Activated naive CD4-positive, alpha-beta T cell treated with anti-CD3 and anti-CD28 coated beads, Interleukin-2, amount 50 U/mL, for 72 hours (primary cell): ENCODE results near the gene PAPPA2. TPM values are rescaled to one million over a fixed set of nuclear protein-coding genes. Genes with fewer than 3 reads are reported as not detected.

Experiments used
- ATAC-seq, 2 donors: fragments of 150-1000 bp; cut with Tn5 transposase; 2 replicates each; pipeline ENCODE4 v1.10.0; 2021; ENCODE audit warnings: mild to moderate bottlenecking in 2 of 2, moderate library complexity in 2 of 2
- DNase-seq, 2 donors: peaks; one replicate each; pipeline ENCODE4 v3.0.0; 2021 to 2022; ENCODE audit warnings: low spot score in 2 of 2
- H3K27ac Mint-ChIP-seq, 2 donors: one replicate each; pipeline ENCODE4 v1.8.0; 2022; ENCODE audit warnings: mild to moderate bottlenecking in 2 of 2, mixed read lengths in 2 of 2
- H3K36me3 Mint-ChIP-seq, 2 donors: one replicate each; pipeline ENCODE4 v1.8.0; 2022; ENCODE audit warnings: mixed read lengths in 2 of 2
- H3K9me3 Mint-ChIP-seq, 2 donors: one replicate each; pipeline ENCODE4 v1.8.0; 2022; ENCODE audit warnings: mixed read lengths in 2 of 2
- total RNA-seq, 2 donors: library from RNA; stranded (reverse); gene quantifications; one replicate each; pipeline ENCODE4 v1.2.3, GENCODE V29; 2022

Gene PAPPA2
- total RNA-seq, 2 donors from 2014 or later, result 1.3 to 2.1 TPM

- Mint-ChIP-seq H3K27ac (no peak overlapping the region), H3K36me3 (no peaks in the 10 kb centered on the region), H3K9me3 (peaks cover 7 to 8% of the 10 kb centered on the region in 2 donors)
- DNase-seq, result no peak
- ATAC-seq, result no peak
Observed at GRCh38 chr1:176853503-176853902, 390.5 kb downstream of the PAPPA2 start.

GRCh38 chr1:176854121-176854520 is 391.1 kb downstream of the PAPPA2 start:
- DNase-seq, result no peak

GRCh38 chr1:176854758-176855745 is 392.1 kb downstream of the PAPPA2 start:
- DNase-seq, result no peak
- Mint-ChIP-seq H3K36me3 (no peaks in the 10 kb centered on the region), H3K9me3 (peaks cover 8% of the 10 kb centered on the region in 2 donors), H3K27ac (no peak overlapping the region)
- ATAC-seq, result no peak

More at GRCh38 chr1:176854121-176854520, 391.1 kb downstream of the PAPPA2 start:
- H3K36me3 Mint-ChIP-seq, result no peaks in the 10 kb centered on the region
- no peak for ATAC-seq
- H3K9me3 Mint-ChIP-seq, result peaks cover 8% of the 10 kb centered on the region in 2 donors
- no peak overlapping the region for H3K27ac Mint-ChIP-seq

GRCh38 chr1:176857632-176858031 is 394.7 kb downstream of the PAPPA2 start:
- DNase-seq (no peak), ATAC-seq (no peak)
- Mint-ChIP-seq H3K27ac (no peak overlapping the region), H3K9me3 (peaks cover 8 to 15% of the 10 kb centered on the region in 2 donors), H3K36me3 (no peaks in the 10 kb centered on the region)

GRCh38 chr1:176858433-176858916 is 395.5 kb downstream of the PAPPA2 start:
- H3K9me3 Mint-ChIP-seq, result peaks cover 8 to 15% of the 10 kb centered on the region in 2 donors
- H3K27ac Mint-ChIP-seq, result no peak overlapping the region
- DNase-seq (no peak), ATAC-seq (no peak)
- no peaks in the 10 kb centered on the region for H3K36me3 Mint-ChIP-seq

GRCh38 chr1:176863613-176864012 is 400.6 kb downstream of the PAPPA2 start:
- Mint-ChIP-seq H3K36me3 (no peaks in the 10 kb centered on the region), H3K9me3 (peaks cover 5 to 7% of the 10 kb centered on the region in 2 donors), H3K27ac (no peak overlapping the region)
- ATAC-seq, result no peak
- DNase-seq, result no peak

GRCh38 chr1:176864211-176864610 is 401.2 kb downstream of the PAPPA2 start:
- ATAC-seq (no peak), DNase-seq (no peak)
- Mint-ChIP-seq H3K36me3 (no peaks in the 10 kb centered on the region), H3K27ac (no peak overlapping the region), H3K9me3 (peaks cover 5 to 7% of the 10 kb centered on the region in 2 donors)

GRCh38 chr1:176866011-176866714 is 403.2 kb downstream of the PAPPA2 start:
- ATAC-seq (no peak), DNase-seq (no peak)
- Mint-ChIP-seq H3K36me3 (no peaks in the 10 kb centered on the region), H3K27ac (no peak overlapping the region), H3K9me3 (peaks cover 5% of the 10 kb centered on the region in 2 donors)

- no peak for DNase-seq
- peaks cover 4 to 5% of the 10 kb centered on the region in 2 donors for H3K9me3 Mint-ChIP-seq
- no peaks in the 10 kb centered on the region for H3K36me3 Mint-ChIP-seq
- ATAC-seq, result no peak
- H3K27ac Mint-ChIP-seq, result no peak overlapping the region
Observed at GRCh38 chr1:176869577-176869976, 406.6 kb downstream of the PAPPA2 start.

GRCh38 chr1:176876966-176877515 is 414.1 kb downstream of the PAPPA2 start:
- no peak for DNase-seq
- Mint-ChIP-seq H3K36me3 (no peaks in the 10 kb centered on the region), H3K9me3 (peaks cover 0 to 4% of the 10 kb centered on the region in 2 donors)

GRCh38 chr1:176877557-176877956 is 414.6 kb downstream of the PAPPA2 start:
- no peak overlapping the region for H3K27ac Mint-ChIP-seq

More at GRCh38 chr1:176876966-176877515, 414.1 kb downstream of the PAPPA2 start:
- no peak overlapping the region for H3K27ac Mint-ChIP-seq
- ATAC-seq, result no peak

GRCh38 chr1:176878750-176879536 is 416.0 kb downstream of the PAPPA2 start:
- no peak overlapping the region for H3K27ac Mint-ChIP-seq
- ATAC-seq (no peak), DNase-seq (no peak)
- H3K36me3 Mint-ChIP-seq, result no peaks in the 10 kb centered on the region
- H3K9me3 Mint-ChIP-seq, result no peaks in the 10 kb centered on the region

More at GRCh38 chr1:176877557-176877956, 414.6 kb downstream of the PAPPA2 start:
- ATAC-seq (no peak), DNase-seq (no peak)
- Mint-ChIP-seq H3K9me3 (peaks cover 0 to 3% of the 10 kb centered on the region in 2 donors), H3K36me3 (no peaks in the 10 kb centered on the region)

GRCh38 chr1:176879784-176880620 is 417.0 kb downstream of the PAPPA2 start:
- DNase-seq (no peak), ATAC-seq (no peak)
- no peaks in the 10 kb centered on the region for H3K9me3 Mint-ChIP-seq
- H3K27ac Mint-ChIP-seq, result no peak overlapping the region
- H3K36me3 Mint-ChIP-seq, result no peaks in the 10 kb centered on the region

- Mint-ChIP-seq H3K9me3 (no peaks in the 10 kb centered on the region), H3K27ac (no peak overlapping the region), H3K36me3 (no peaks in the 10 kb centered on the region)
- ATAC-seq (peak in 1 of 2 donors; percentile 40), DNase-seq (peak in 1 of 2 donors; percentile 57)
Observed at GRCh38 chr1:176880955-176881595, 418.1 kb downstream of the PAPPA2 start.

- DNase-seq (no peak), ATAC-seq (no peak)
- Mint-ChIP-seq H3K36me3 (peaks cover 0 to 6% of the 10 kb centered on the region in 2 donors), H3K27ac (no peak overlapping the region), H3K9me3 (peaks cover 5% of the 10 kb centered on the region in 2 donors)
Observed at GRCh38 chr1:176884286-176884685, 421.3 kb downstream of the PAPPA2 start.
